ENCODE results near the gene ENG. TPM values are rescaled to one million over a fixed set of nuclear protein-coding genes. Genes with fewer than 3 reads are reported as not detected.

The ENG gene
- total and polyA plus RNA-seq, 2 donors from 2014 or later: 135 to 158 TPM

- no peak for FAIRE-seq
- DNase-seq: no peak
- Histone ChIP-seq H3K4me3 (ENCODE audit: low read length in 3 of 3) (no peak overlapping the region), H3K36me3 (ENCODE audit: control insufficient read depth in 2 of 3, insufficient read depth in 3 of 3, low read length in 3 of 3) (peaks cover 0 to 20% (median 4%) of the 10 kb centered on the region in 3 donors), H3K27me3 (ENCODE audit: control insufficient read depth, insufficient read depth, low read length) (no peaks in the 10 kb centered on the region), H3K27ac (ENCODE audit: low read depth in 2 of 2, low read length in 2 of 2) (no peak overlapping the region), H3K4me1 (ENCODE audit: control insufficient read depth in 2 of 3, insufficient read depth in 2 of 3, low read depth in 1 of 3, low read length in 3 of 3) (peaks cover 0 to 23% (median 13%) of the 10 kb centered on the region in 3 donors), H3K9ac (ENCODE audit: low read length in 3 of 3) (no peak overlapping the region), H3K9me3 (ENCODE audit: control insufficient read depth in 2 of 3, insufficient read depth in 1 of 3, low read length in 3 of 3) (no peaks in the 10 kb centered on the region)
- intact Hi-C loops (cut with DNase I): no loop called here
- TF ChIP-seq CTCF (IDR thresholded peaks at IDR 0.05; ENCODE audit: borderline replicate concordance, extremely low read depth, insufficient read depth): no peak
Observed at GRCh38 chr9:127806871-127807270, 47.6 kb downstream of the ENG start.

GRCh38 chr9:127805620-127806019 lies 48.8 kb downstream of the ENG start:
- peaks cover 0 to 20% (median 4%) of the 10 kb centered on the region in 3 donors for H3K36me3 ChIP-seq (ENCODE audit: control insufficient read depth in 2 of 3, insufficient read depth in 3 of 3, low read length in 3 of 3)
- H3K9me3 ChIP-seq (ENCODE audit: control insufficient read depth in 2 of 3, insufficient read depth in 1 of 3, low read length in 3 of 3): no peaks in the 10 kb centered on the region
- H3K27me3 ChIP-seq (ENCODE audit: control insufficient read depth, insufficient read depth, low read length): no peaks in the 10 kb centered on the region
- no peak overlapping the region for H3K9ac ChIP-seq (ENCODE audit: low read length in 3 of 3)
- H3K27ac ChIP-seq (ENCODE audit: low read depth in 2 of 2, low read length in 2 of 2): no peak overlapping the region
- DNase-seq (peak in 1 of 5 donors; percentile 45), FAIRE-seq (no peak)
- TF ChIP-seq CTCF (IDR thresholded peaks at IDR 0.05; ENCODE audit: borderline replicate concordance, extremely low read depth, insufficient read depth): no peak
- intact Hi-C loops (cut with DNase I): no loop called here
- H3K4me3 ChIP-seq (ENCODE audit: low read length in 3 of 3): no peak overlapping the region
- H3K4me1 ChIP-seq (ENCODE audit: control insufficient read depth in 2 of 3, insufficient read depth in 2 of 3, low read depth in 1 of 3, low read length in 3 of 3): peaks cover 0 to 23% (median 13%) of the 10 kb centered on the region in 3 donors

GRCh38 chr9:127803507-127804352 lies 50.7 kb downstream of the ENG start:
- DNase-seq (peak in 3 of 5 donors; percentile 40 to 83 (median 70)), FAIRE-seq (no peak)
- H3K4me1 ChIP-seq (ENCODE audit: control insufficient read depth in 2 of 3, insufficient read depth in 2 of 3, low read depth in 1 of 3, low read length in 3 of 3): peaks cover 0 to 17% (median 13%) of the 10 kb centered on the region in 3 donors
- H3K27me3 ChIP-seq (ENCODE audit: control insufficient read depth, insufficient read depth, low read length): no peaks in the 10 kb centered on the region
- intact Hi-C loops (cut with DNase I): no loop called here
- TF ChIP-seq CTCF (IDR thresholded peaks at IDR 0.05; ENCODE audit: borderline replicate concordance, extremely low read depth, insufficient read depth): no peak
- H3K4me3 ChIP-seq (ENCODE audit: low read length in 3 of 3): peak overlapping the region; percentile 64 to 92 (median 84)
- no peaks in the 10 kb centered on the region for H3K9me3 ChIP-seq (ENCODE audit: control insufficient read depth in 2 of 3, insufficient read depth in 1 of 3, low read length in 3 of 3)
- H3K27ac ChIP-seq (ENCODE audit: low read depth in 2 of 2, low read length in 2 of 2): peak overlapping the region; percentile 94 to 95
- H3K36me3 ChIP-seq (ENCODE audit: control insufficient read depth in 2 of 3, insufficient read depth in 3 of 3, low read length in 3 of 3): peaks cover 0 to 15% (median 4%) of the 10 kb centered on the region in 3 donors
- peak overlapping the region; percentile 31 to 98 (median 81) for H3K9ac ChIP-seq (ENCODE audit: low read length in 3 of 3)
